GM19438 (cell line): ENCODE measurements around the gene CFAP70.
A peak's percentile ranks its signal among the peaks of the same experiment; 100 is the strongest.
"Not testable (repeated sequence)": the region's sequence is repeated elsewhere in the genome, so short reads cannot be mapped to it uniquely, and the experiment has no call there.

Experiments
- ATAC-seq: cut with Tn5 transposase; IDR thresholded peaks from one replicate; pipeline ENCODE4 v1.9.1; 2021; ENCODE audit warnings: low read depth; ENCODE audit not compliant: unreplicated experiment

Gene CFAP70

GRCh38 chr10:73358331-73359279 is at the start of gene CFAP70:
Gene CFAP70, minus strand, starts transcription at chr10:73358864. Its CDS starts 4,068 bp downstream, at chr10:73354796.
- peak; percentile 79 for ATAC-seq

GRCh38 chr10:73408061-73408460 is 49.4 kb upstream of the CFAP70 start:
- no peak for ATAC-seq

- no peak for ATAC-seq
These were observed 48.8 kb upstream of the CFAP70 start for GRCh38 chr10:73407495-73407894.

- ATAC-seq, result no peak
These were observed 48.2 kb upstream of the CFAP70 start for GRCh38 chr10:73406846-73407245.

GRCh38 chr10:73405556-73405955 is 46.9 kb upstream of the CFAP70 start:
- ATAC-seq, result no peak

- no peak for ATAC-seq
These were observed 46.0 kb upstream of the CFAP70 start for GRCh38 chr10:73404690-73405089.

- ATAC-seq, result no peak
These were observed 43.0 kb upstream of the CFAP70 start for GRCh38 chr10:73401636-73402035.

- no peak for ATAC-seq
These were observed 40.4 kb upstream of the CFAP70 start for GRCh38 chr10:73399063-73399462.

- ATAC-seq, result no peak
These were observed 39.4 kb upstream of the CFAP70 start for GRCh38 chr10:73398024-73398423.

- not testable (repeated sequence) for ATAC-seq
These were observed 35.7 kb upstream of the CFAP70 start for GRCh38 chr10:73394325-73394724.

- no peak for ATAC-seq
These were observed 29.6 kb upstream of the CFAP70 start for GRCh38 chr10:73388228-73388627.

- ATAC-seq, result no peak
These were observed 27.9 kb upstream of the CFAP70 start for GRCh38 chr10:73386583-73386982.

- ATAC-seq, result no peak
These were observed 20.5 kb upstream of the CFAP70 start for GRCh38 chr10:73379064-73379748.

GRCh38 chr10:73376679-73377078 is 18.0 kb upstream of the CFAP70 start:
- ATAC-seq, result no peak

- ATAC-seq, result no peak
These were observed 9.6 kb upstream of the CFAP70 start for GRCh38 chr10:73368238-73368637.

GRCh38 chr10:73366381-73367298 is 8.0 kb upstream of the CFAP70 start:
- ATAC-seq, result no peak

- no peak for ATAC-seq
These were observed 6.3 kb upstream of the CFAP70 start for GRCh38 chr10:73364964-73365363.

- ATAC-seq, result no peak
These were observed 828 bp upstream of the CFAP70 start for GRCh38 chr10:73359492-73359891.

GRCh38 chr10:73357821-73358220 is 843 bp downstream of the CFAP70 start:
- ATAC-seq, result no peak

GRCh38 chr10:73357166-73357565 is 1.5 kb downstream of the CFAP70 start:
- ATAC-seq, result no peak

- no peak for ATAC-seq
These were observed 14.4 kb downstream of the CFAP70 start for GRCh38 chr10:73344269-73344668.
